Measurements from ENCODE around the gene RNF145.

- TF ChIP-seq CTCF (IDR thresholded peaks at IDR 0.05) (no peak), ZFX (IDR thresholded peaks at IDR 0.05; ENCODE audit: borderline replicate concordance) (no peak)
These were observed 30.4 kb downstream of the RNF145 start for GRCh38 chr5:159178978-159179377.
